GM12892 (cell line): ENCODE data around the gene DLGAP1.

Source experiments
- POLR2A ChIP-seq: IDR thresholded peaks from 2 replicates; pipeline ENCODE4 v1.6.1; 2011; ENCODE audit warnings: low read depth, low read length, control low read depth
- POLR2AphosphoS5 ChIP-seq: IDR thresholded peaks from 2 replicates; pipeline ENCODE4 v1.6.1; 2011; ENCODE audit warnings: low read depth, low read length, control low read depth

- TF ChIP-seq POLR2A (no peak), POLR2AphosphoS5 (no peak)
Measured at GRCh38 chr18:4453567-4453873, 1.6 kb downstream of the DLGAP1 start.
